Renal cortical epithelial cell (primary cell): ENCODE data around the gene VWA7. TPM values are rescaled to one million over a fixed set of nuclear protein-coding genes. Genes with fewer than 3 reads are reported as not detected.
"Not testable (repeated sequence)": the region's sequence is repeated elsewhere in the genome, so short reads cannot be mapped to it uniquely, and the experiment has no call there.

Source experiments
- DNase-seq: peaks from one replicate; pipeline ENCODE4 v3.0.0-alpha.2; 2011; ENCODE audit warnings: low read depth
- total RNA-seq: library from RNA; depleted of rRNA; stranded (reverse); fragments of >200 nt; gene quantifications from 2 replicates; pipeline ENCODE4 v1.2.3, GENCODE V29; 2014

VWA7 gene
- total RNA-seq, 1 donor from 2014 or later, result 8.5 TPM

GRCh38 chr6:31801031-31801927, 24.2 kb upstream of the VWA7 start:
- DNase-seq, result not testable (repeated sequence)

GRCh38 chr6:31799781-31800180, 22.7 kb upstream of the VWA7 start:
- DNase-seq, result no peak

- no peak for DNase-seq
Measured at GRCh38 chr6:31797588-31797987, 20.5 kb upstream of the VWA7 start.

GRCh38 chr6:31796993-31797385, 19.9 kb upstream of the VWA7 start:
- DNase-seq, result no peak

- peak; percentile 71 for DNase-seq
Measured at GRCh38 chr6:31795616-31796298, 18.6 kb upstream of the VWA7 start, which contains the start of gene VARS1. Gene VARS1, minus strand, starts transcription at chr6:31795752. Its CDS starts 535 bp downstream, at chr6:31795217.

GRCh38 chr6:31794866-31795615, 17.9 kb upstream of the VWA7 start:
- DNase-seq, result no peak

- peak; percentile 22 for DNase-seq
Measured at GRCh38 chr6:31794294-31794865, 17.3 kb upstream of the VWA7 start.

GRCh38 chr6:31793927-31794245, 16.8 kb upstream of the VWA7 start:
- not testable (repeated sequence) for DNase-seq

GRCh38 chr6:31792761-31793171, 15.6 kb upstream of the VWA7 start:
- peak; percentile 86 for DNase-seq

GRCh38 chr6:31792090-31792374, 14.9 kb upstream of the VWA7 start:
- DNase-seq, result no peak

- peak; percentile 19 for DNase-seq
Measured at GRCh38 chr6:31791324-31792089, 14.4 kb upstream of the VWA7 start.

GRCh38 chr6:31785475-31785874, 8.3 kb upstream of the VWA7 start:
- no peak for DNase-seq

GRCh38 chr6:31784098-31784925, 7.2 kb upstream of the VWA7 start:
- DNase-seq, result no peak

GRCh38 chr6:31782126-31782855, 5.2 kb upstream of the VWA7 start:
- DNase-seq, result no peak

- DNase-seq, result no peak
Measured at GRCh38 chr6:31781244-31782125, 4.4 kb upstream of the VWA7 start.

GRCh38 chr6:31780507-31781243, 3.5 kb upstream of the VWA7 start:
- DNase-seq, result no peak

- DNase-seq, result no peak
Measured at GRCh38 chr6:31779908-31780307, 2.8 kb upstream of the VWA7 start.
